Activated CD8-positive, alpha-beta memory T cell treated with anti-CD3 and anti-CD28 coated beads for 48 hours (primary cell): ENCODE measurements around the gene LRRC71.
A peak's percentile ranks its signal among the peaks of the same experiment; 100 is the strongest.

Experiments used
- DNase-seq, 3 experiments: peaks; one replicate each; pipeline ENCODE4 v3.0.0-alpha.2; 2020; ENCODE audit warnings: low read depth in 2 of 3, low spot score in 2 of 3

LRRC71 gene

DNA sequence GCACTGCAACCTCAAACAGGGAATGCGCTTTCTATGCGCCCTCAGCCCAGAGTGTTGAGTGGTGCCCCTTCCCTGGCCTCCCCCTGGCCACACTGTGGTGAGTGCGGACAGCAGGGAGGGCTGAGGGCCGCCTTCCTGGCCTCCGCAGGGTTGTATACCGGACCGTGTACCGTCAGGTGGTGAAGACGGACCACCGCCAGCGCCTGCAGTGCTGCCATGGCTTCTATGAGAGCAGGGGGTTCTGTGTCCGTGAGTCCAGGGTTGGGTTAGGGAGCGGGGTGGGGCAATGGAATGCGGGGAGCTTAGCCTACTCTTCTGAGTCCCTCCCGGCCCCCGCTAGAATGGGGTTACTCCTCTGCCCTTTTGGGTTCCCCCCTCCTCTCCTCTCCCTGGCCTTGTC lies 15.3 kb upstream of the LRRC71 start:
- DNase-seq: no peak

DNA sequence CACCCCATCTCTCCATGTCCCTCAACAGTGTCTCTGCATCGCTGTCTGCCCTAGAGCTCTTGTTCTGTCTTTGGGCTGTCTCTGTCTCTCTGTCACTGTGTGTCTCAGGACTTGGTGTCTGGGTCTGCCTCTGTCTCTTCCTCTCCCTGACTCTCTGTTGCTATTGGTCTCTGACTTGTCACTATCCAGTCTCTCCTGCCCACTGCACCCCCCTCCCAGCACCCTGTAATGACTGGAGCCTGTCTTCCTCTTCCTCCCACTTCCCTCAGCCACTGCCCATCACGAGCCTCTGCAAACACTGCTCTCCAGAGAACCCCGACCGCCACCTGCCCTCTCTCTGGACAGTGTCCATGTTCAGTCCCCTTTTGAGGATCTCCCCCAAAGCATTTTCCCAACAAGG lies 14.8 kb upstream of the LRRC71 start:
- DNase-seq: no peak

DNA sequence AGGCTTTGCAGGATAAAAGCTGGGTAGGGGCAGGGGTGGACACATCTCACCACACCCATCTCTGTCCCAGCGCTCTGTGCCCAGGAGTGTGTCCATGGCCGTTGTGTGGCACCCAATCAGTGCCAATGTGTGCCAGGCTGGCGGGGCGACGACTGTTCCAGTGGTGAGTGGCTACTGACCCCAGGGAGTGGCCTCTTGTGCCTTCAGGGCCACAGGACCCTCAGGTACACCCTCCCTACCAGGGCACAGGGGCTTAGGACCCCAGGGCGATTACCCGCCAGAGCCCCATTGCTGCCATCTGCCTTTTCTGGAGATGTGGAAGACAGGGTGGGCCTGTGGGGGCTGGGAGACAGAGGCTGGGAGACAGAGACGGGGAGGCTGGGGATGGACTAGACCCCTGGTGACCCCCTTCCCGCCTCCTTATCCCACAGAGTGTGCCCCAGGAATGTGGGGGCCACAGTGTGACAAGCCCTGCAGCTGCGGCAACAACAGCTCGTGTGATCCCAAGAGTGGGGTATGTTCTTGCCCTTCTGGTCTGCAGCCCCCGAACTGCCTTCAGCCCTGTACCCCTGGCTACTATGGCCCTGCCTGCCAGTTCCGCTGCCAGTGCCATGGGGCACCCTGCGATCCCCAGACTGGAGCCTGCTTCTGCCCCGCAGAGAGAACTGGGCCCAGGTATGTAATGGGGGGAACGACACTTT lies 14.1 kb upstream of the LRRC71 start:
- DNase-seq: no peak

DNA sequence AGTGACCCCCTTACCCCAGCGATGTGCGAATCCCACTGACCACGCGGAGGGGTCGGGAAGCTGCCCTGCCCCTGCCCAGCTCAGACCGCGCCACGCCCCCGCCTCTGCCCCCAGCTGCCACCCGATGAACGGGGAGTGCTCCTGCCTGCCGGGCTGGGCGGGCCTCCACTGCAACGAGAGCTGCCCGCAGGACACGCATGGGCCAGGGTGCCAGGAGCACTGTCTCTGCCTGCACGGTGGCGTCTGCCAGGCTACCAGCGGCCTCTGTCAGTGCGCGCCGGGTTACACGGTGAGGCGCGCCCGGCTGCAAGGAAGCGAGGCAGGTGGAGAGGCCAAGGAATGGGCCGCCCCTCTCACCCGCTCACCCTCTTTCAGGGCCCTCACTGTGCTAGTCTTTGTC lies 11.9 kb upstream of the LRRC71 start:
- DNase-seq: no peak

DNA sequence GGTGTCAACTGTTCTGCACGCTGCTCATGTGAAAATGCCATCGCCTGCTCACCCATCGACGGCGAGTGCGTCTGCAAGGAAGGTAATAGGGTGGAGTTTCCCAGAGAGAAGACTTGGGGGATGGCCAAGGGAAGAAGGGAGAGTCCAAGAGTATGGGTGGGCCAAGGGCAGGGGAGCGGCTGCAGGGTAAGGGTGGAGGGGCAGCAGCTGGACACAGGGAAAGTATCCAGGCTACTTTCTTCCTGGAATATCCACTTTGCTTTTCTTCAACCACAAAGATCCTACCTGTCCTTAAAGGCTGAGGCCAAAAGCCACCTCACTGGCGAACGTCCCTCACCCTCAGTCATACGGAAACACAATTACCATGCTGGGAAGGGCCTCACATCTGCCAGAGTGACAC lies 11.5 kb upstream of the LRRC71 start:
- DNase-seq: no peak

DNA sequence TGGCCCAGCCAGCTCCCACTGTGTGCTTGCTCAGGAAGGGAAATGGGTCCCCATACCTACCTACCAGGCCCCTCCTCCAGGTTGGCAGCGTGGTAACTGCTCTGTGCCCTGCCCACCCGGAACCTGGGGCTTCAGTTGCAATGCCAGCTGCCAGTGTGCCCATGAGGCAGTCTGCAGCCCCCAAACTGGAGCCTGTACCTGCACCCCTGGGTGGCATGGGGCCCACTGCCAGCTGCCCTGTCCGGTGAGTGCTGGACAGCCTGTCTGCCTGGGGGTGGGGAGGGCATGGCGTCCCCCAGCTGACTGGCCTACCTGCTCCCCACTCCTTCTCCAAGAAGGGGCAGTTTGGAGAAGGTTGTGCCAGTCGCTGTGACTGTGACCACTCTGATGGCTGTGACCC lies 10.8 kb upstream of the LRRC71 start:
- DNase-seq: no peak

DNA sequence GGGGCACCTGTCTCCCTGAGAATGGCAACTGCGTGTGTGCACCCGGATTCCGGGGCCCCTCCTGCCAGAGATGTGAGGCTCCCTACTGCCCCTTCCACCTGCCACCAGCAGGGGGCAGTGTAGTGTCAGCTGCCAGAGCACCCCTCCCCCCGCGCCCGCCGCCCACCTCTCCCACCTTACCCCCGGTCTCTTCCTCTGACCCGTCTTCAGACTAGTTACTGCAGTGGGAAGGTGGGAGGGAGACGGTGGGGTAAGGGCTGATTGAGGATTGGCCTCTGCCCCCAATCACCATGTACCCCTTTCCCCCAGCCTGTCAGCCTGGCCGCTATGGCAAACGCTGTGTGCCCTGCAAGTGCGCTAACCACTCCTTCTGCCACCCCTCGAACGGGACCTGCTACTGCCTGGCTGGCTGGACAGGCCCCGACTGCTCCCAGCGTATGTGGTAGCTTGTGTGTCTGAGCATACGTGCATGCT lies 10.1 kb upstream of the LRRC71 start:
- DNase-seq: peak in 2 of 3 experiments; percentile 44 to 56

DNA sequence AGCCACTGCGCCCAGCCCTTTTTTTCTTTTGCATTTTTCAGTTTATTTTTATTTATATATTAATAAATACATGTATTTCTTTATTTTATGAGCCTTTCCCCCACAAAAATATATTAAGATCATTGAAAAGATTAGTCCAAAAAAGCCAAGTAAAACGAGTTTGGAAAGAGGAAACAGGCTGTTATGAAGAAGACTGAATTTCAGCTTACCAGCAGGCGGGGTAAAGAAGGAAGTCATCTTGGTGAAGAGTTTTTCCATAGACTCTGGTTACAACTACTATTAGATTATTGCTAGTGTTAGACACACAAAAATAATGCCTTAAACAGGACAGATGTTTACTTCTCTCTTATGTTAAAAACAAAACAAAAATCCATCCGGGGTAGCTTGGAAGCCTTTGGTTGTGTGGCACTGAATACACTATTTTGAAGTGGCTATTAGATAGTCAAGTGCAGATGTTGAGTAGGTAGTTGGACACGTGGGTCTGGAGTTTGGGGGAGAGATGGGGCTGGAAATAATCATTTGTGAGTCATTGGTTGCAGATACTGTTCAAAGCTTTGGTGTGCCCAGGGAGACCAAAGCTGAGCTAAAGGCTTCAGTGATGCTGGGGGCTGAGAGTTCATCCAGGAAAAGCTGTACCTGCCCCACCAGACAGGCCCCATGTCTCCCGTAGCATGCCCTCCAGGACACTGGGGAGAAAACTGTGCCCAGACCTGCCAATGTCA lies 8.7 kb upstream of the LRRC71 start:
- no peak for DNase-seq

DNA sequence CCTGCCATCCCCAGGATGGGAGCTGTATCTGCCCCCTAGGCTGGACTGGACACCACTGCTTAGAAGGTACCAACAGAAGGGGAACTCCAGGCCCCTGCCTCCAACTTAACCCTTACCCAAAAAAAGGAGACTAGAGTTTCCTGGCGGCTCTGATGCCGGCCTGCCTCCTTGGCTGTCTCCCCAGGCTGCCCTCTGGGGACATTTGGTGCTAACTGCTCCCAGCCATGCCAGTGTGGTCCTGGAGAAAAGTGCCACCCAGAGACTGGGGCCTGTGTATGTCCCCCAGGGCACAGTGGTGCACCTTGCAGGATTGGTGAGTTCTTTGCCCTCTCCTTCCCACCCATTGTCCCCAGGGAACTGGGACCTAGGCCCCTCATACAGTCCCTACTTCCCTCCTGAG lies 8.1 kb upstream of the LRRC71 start:
- DNase-seq: no peak

DNA sequence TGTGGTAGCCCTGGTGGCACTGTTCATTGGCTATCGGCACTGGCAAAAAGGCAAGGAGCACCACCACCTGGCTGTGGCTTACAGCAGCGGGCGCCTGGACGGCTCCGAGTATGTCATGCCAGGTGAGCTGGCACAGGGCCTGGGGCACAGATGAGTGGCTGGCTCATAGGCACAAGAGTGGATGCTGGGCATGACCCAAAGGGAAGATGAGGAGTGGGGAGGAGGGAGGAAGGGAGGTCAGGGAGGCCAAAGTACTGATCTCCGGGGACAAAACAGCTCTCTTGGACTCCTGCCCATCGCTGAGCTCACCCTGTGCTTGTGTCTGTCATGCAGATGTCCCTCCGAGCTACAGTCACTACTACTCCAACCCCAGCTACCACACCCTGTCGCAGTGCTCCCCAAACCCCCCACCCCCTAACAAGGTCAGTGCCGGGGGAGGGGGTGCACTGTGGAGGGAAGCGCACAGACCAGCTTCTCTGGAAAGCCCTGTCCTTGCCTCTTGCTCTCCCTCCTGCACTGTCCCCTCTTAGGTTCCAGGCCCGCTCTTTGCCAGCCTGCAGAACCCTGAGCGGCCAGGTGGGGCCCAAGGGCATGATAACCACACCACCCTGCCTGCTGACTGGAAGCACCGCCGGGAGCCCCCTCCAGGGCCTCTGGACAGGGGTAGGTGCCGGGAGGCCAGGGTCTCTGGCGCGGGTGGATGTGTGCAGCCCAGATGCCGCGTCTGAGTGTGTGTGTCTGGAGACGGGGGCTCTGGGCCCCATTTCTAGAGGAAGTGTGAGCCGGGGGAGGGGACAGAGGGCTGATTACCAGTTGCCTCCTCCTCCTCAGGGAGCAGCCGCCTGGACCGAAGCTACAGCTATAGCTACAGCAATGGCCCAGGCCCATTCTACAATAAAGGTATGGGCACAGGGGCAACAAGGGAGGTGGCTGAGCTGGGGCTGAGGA lies 7.3 kb upstream of the LRRC71 start:
- no peak for DNase-seq

DNA sequence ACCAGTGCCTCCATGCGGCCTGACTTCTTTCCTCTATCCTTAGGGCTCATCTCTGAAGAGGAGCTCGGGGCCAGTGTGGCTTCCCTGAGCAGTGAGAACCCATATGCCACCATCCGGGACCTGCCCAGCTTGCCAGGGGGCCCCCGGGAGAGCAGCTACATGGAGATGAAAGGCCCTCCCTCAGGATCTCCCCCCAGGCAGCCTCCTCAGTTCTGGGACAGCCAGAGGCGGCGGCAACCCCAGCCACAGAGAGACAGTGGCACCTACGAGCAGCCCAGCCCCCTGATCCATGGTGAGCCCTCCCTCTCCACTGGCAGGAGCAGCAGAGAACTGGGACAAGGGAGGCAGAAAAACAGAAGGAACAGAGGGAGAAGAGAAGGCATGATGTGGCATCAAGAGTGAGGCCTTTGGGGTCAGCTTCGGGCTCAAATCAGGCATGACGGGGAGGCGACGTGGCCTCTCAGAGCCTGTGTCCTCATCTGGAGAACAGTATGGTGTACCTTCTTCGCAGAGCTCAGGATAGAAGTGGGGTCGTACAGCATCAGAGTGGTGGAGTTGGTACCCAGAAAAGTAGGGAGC lies 6.5 kb upstream of the LRRC71 start:
- DNase-seq: no peak

DNA sequence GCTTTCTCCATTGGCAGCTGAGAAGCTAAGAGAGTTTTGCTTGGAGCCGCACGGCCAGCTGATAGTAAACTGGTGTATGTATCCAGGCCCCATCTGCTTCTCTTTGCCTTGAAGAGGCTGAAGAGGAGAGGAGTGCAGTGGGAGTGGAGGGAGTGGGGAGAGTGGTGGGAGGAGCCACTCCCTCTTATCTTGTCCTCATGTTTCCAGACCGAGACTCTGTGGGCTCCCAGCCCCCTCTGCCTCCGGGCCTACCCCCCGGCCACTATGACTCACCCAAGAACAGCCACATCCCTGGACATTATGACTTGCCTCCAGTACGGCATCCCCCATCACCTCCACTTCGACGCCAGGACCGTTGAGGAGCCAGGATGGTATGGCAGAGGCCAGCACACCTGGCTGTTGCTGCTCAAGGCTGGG lies 6.0 kb upstream of the LRRC71 start:
- no peak for DNase-seq

DNA sequence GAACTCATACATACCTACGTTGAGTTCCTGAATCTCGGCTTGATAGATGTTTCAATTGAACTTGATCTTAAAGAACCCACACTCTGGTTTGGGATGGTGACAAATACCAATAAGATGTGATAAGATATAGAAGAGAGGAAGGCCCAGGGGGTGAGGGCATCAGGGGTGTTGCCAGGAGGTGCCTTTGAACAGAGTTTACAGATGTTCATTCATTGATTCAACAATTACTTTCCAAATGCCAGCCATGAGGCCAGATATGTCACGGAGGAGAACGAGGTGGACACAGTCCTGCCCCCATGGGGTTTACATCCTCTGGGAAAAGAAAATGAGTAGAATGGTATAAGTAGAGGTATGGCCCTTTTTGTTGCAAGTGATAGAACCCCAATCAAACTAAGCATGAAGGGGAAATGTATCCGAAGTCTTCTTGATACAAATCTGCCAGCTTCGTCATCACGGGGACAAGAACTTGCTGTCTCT lies 659 bp downstream of the LRRC71 start:
- DNase-seq: no peak

DNA sequence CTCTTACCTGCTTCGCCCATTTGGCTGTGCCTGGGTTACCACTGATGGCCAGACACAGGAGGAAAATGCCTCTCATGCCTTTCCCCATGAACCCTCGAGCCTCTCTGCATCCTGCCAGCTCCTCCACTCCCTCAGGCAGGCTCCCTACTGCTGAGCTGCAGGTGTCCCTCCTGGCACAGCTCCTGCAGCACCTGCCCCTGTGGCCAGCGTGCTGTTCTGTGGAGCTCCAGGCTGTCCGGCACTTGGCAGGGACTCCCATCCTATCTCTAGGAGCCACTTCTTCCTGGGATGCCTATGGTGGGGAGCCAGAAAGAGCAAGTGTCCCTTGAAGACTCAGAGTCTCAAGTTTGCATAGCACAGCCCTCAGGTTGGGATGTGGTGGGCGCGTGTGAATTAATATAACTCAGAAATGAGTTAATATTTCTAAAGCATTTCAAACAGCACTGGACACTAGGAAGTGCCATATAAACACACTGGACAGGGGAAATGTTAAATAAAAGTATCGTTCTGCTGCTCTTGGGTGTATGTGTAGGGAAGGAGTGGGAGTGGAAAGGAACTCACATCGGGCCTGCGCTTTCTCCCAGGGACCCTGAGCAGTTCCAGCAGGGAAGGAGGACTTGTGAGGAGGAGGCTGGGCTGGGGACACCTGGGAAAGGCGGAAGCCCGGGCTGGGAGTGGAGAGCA lies 2.7 kb downstream of the LRRC71 start:
- no peak for DNase-seq

DNA sequence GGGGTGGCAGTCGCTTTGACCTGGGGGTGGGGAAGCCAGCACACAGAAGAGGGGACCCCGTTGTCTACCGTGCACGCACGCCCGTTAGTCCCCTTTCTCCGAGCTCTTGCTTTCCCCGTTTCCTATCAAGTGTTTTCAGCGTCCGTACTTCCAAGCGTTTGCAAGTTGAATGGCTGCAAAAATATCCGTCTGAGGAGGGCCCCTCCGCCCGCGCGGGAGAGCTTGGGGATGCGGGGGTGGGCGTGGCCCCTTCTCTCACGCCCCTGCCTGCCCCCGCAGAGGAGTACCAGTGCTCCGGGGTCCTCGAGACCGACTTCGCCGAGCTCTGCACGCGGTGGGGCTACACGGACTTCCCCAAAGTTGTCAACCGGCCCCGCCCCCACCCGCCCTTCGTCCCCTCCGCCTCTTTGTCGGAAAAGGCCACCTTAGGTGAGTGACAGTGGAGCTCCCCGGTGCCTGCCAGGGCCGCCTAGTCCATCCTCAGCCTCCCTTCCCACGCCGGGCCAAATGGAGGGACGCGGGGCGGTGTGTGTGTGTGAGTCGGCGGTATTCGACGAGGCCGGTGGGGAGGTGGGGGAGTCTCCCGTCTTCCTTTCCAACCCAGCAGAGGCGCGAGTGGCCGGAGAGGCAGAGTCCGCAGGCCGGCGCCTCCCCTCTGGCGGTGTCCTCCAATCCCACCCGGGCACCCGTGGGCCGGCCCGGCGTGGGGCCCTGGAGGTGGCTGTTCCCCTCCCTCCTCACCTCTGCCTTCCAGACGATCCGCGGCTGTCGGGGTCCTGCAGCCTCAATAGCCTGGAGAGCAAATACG lies 3.4 kb downstream of the LRRC71 start:
- DNase-seq: no peak

DNA sequence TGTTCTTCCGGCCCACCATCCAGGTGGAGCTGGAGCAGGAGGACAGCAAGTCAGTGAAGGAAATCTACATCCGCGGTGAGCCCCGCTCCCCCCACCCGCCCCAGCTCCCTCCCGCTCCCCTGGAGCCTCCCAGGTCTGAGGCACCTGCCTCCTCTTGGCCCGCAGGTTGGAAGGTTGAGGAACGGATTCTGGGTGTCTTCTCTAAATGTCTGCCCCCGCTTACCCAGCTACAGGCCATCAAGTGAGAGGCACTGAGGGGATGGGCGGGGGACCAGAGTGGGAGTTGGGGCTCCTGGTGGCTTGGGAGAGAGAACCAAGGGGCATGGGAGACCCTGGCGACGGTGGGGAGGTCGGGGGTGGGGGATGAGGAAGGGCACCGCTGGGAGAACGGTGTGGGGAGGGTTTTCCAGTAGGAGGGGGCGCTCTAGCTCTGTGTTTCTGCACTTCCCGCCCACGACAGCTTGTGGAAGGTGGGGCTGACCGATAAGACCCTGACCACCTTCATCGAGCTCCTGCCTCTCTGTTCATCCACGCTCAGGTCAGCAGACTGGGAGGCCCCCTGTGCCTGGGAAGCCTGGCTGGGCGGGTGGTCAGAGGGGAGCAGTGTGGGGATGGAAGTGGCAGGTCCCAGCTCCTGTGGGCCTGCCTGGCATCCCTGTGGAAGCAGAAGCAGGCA lies 4.2 kb downstream of the LRRC71 start:
- no peak for DNase-seq

DNA sequence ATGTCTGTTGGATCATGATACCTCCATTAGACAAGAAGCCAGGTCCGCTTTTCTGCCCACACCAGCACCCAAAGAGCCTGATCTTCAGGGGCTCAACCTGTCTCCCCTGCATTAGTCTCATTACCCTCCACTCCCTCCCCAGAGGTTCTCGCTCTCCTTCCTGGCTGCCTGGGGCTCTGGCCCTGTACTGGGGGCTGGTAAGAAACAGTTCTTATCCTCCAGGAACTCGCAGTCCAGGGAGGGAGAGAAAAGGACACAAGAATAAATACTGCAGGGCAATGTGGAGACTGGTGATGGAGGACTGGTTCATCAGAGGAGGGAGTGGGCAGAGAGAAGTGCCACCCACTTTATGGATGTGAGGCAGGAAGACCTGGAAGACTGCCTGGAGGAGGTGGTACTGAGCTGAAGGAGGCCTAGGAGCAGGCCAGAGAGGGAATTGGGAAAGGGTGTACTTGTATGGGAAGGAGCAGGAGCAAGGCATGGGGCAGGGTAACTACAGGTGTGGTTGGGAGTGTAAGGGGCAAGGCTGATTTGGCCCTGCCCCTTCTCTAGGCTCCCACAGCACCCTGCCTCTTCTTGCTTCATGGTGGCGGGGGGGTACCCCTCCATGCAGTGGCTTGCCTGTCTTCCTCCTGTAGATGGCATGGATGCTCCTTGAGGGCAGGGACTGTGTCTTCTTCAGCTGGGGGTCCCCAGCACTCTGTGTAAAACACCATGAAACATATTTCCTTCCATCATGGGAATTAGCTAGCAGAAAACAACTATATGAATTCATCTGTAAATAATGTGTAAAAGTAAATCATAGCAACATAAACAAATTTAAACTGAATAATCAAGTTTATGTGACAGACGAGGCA lies 5.0 kb downstream of the LRRC71 start:
- no peak for DNase-seq

DNA sequence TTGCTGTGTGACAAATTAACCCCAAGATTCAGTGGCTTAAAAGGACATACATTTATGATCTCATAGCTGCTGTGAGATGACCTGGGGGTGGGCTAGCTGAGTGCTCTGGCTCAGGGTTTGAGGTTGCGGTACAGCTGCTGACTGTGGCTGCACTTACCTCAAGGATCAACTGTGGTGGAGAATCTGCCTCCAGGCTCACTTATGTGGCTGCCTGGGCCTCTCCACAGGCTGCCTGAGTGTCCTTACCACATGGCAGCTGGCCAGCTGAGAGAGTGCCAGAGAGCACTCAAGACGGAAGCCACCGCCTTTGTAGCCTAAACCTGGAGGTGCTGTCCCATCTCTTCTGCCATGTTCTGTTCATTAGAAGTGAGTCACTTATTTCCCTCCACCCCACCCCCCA lies 5.7 kb downstream of the LRRC71 start:
- DNase-seq: peak in 2 of 3 experiments; percentile 49 to 53
